ENCODE data around the gene C4BPA. TPM values are rescaled to one million over a fixed set of nuclear protein-coding genes. Genes with fewer than 3 reads are reported as not detected.

C4BPA gene
- polyA plus RNA-seq, 6 donors from 2014 or later = not detected

GRCh38 chr1:207081806-207082205 is 22.2 kb upstream of the C4BPA start:
- ATAC-seq (ENCODE audit: low read depth in 2 of 2) (no peak), DNase-seq (no peak)
- peaks cover 0 to 4% of the 10 kb centered on the region in 2 donors for H3K36me3 Mint-ChIP-seq
- H3K27ac Mint-ChIP-seq = no peak overlapping the region
- no peak overlapping the region for H3K4me3 Mint-ChIP-seq
- peaks cover 0 to 12% (median 11%) of the 10 kb centered on the region in 3 donors for H3K4me1 Mint-ChIP-seq
- H3K27me3 Mint-ChIP-seq = peaks cover 0 to 10% (median 0%) of the 10 kb centered on the region in 3 donors
- no peaks in the 10 kb centered on the region for H3K9me3 Mint-ChIP-seq

GRCh38 chr1:207084232-207084631 is 19.8 kb upstream of the C4BPA start:
- ATAC-seq (ENCODE audit: low read depth in 2 of 2) (no peak), DNase-seq (no peak)
- Mint-ChIP-seq H3K9me3 (no peaks in the 10 kb centered on the region), H3K27me3 (peaks cover 0 to 10% (median 0%) of the 10 kb centered on the region in 3 donors), H3K4me1 (peaks cover 1 to 20% (median 19%) of the 10 kb centered on the region in 3 donors), H3K36me3 (peaks cover 0 to 4% of the 10 kb centered on the region in 2 donors), H3K4me3 (no peak overlapping the region), H3K27ac (no peak overlapping the region)

GRCh38 chr1:207084701-207085180 is 19.3 kb upstream of the C4BPA start:
- peak overlapping the region in 3 of 6 donors; percentile 43 to 74 (median 68) for H3K27ac Mint-ChIP-seq
- DNase-seq (peak; percentile 61), ATAC-seq (ENCODE audit: low read depth in 2 of 2) (peak; percentile 76 to 80)

GRCh38 chr1:207085887-207086286 is 18.1 kb upstream of the C4BPA start:
- no peak for ATAC-seq (ENCODE audit: low read depth in 2 of 2)
- Mint-ChIP-seq H3K4me1 (peaks cover 6 to 29% (median 27%) of the 10 kb centered on the region in 3 donors), H3K4me3 (peak overlapping the region in 2 of 8 donors; percentile 22 to 35), H3K36me3 (peaks cover 0 to 4% of the 10 kb centered on the region in 2 donors), H3K27me3 (peaks cover 0 to 10% (median 0%) of the 10 kb centered on the region in 3 donors), H3K27ac (peak overlapping the region in 1 of 6 donors; percentile 14), H3K9me3 (no peaks in the 10 kb centered on the region)
- DNase-seq = no peak

More at GRCh38 chr1:207084701-207085180, 19.3 kb upstream of the C4BPA start:
- peaks cover 0 to 4% of the 10 kb centered on the region in 2 donors for H3K36me3 Mint-ChIP-seq
- no peak overlapping the region for H3K4me3 Mint-ChIP-seq
- no peaks in the 10 kb centered on the region for H3K9me3 Mint-ChIP-seq
- H3K4me1 Mint-ChIP-seq = peaks cover 6 to 25% (median 24%) of the 10 kb centered on the region in 3 donors
- peaks cover 0 to 10% (median 0%) of the 10 kb centered on the region in 3 donors for H3K27me3 Mint-ChIP-seq

- no peak overlapping the region for H3K27ac Mint-ChIP-seq
- no peaks in the 10 kb centered on the region for H3K36me3 Mint-ChIP-seq
- H3K4me1 Mint-ChIP-seq = peaks cover 6 to 29% (median 29%) of the 10 kb centered on the region in 3 donors
- peaks cover 0 to 10% (median 0%) of the 10 kb centered on the region in 3 donors for H3K27me3 Mint-ChIP-seq
- peak overlapping the region in 1 of 8 donors; percentile 13 for H3K4me3 Mint-ChIP-seq
- ATAC-seq (ENCODE audit: low read depth in 2 of 2) (no peak), DNase-seq (no peak)
- H3K9me3 Mint-ChIP-seq = no peaks in the 10 kb centered on the region
These were observed 15.9 kb upstream of the C4BPA start for GRCh38 chr1:207088161-207088560.

GRCh38 chr1:207088701-207089626 is 15.1 kb upstream of the C4BPA start, which contains the start of gene C4BPB:
TSS of gene C4BPB (plus strand) at chr1:207088860. CDS start at chr1:207089532, 672 bp downstream.
- Mint-ChIP-seq H3K4me1 (peaks cover 6 to 29% (median 29%) of the 10 kb centered on the region in 3 donors), H3K27ac (peak within 1 kb of the TSS; percentile 5 to 95 (median 78)), H3K9me3 (no peaks in the 10 kb centered on the region), H3K4me3 (peak within 1 kb of the TSS; percentile 60 to 89 (median 82)), H3K36me3 (no peaks in the 10 kb centered on the region), H3K27me3 (peaks cover 0 to 5% (median 0%) of the 10 kb centered on the region in 3 donors)
- DNase-seq = peak; percentile 19
- ATAC-seq (ENCODE audit: low read depth in 2 of 2) = peak; percentile 78 to 84

GRCh38 chr1:207089627-207090355 is 14.2 kb upstream of the C4BPA start:
- Mint-ChIP-seq H3K4me3 (peak overlapping the region; percentile 60 to 89 (median 82)), H3K27ac (peak overlapping the region in 5 of 6 donors; percentile 60 to 95 (median 78)), H3K4me1 (peaks cover 6 to 24% (median 24%) of the 10 kb centered on the region in 3 donors), H3K9me3 (no peaks in the 10 kb centered on the region), H3K36me3 (no peaks in the 10 kb centered on the region), H3K27me3 (peaks cover 0 to under 1% (median 0%) of the 10 kb centered on the region in 3 donors)
- ATAC-seq (ENCODE audit: low read depth in 2 of 2) = peak in 1 of 2 donors; percentile 49
- peak; percentile 6 for DNase-seq

- Mint-ChIP-seq H3K4me1 (peaks cover 6 to 18% (median 17%) of the 10 kb centered on the region in 3 donors), H3K36me3 (no peaks in the 10 kb centered on the region), H3K27ac (peak overlapping the region in 1 of 6 donors; percentile 57), H3K27me3 (peaks cover 0 to 13% (median 0%) of the 10 kb centered on the region in 3 donors), H3K9me3 (no peaks in the 10 kb centered on the region), H3K4me3 (no peak overlapping the region)
- ATAC-seq (ENCODE audit: low read depth in 2 of 2) (no peak), DNase-seq (no peak)
These were observed 12.7 kb upstream of the C4BPA start for GRCh38 chr1:207091200-207091908.

GRCh38 chr1:207093944-207094343 is 10.1 kb upstream of the C4BPA start:
- Mint-ChIP-seq H3K27me3 (peaks cover 0 to 13% (median 0%) of the 10 kb centered on the region in 3 donors), H3K4me3 (no peak overlapping the region), H3K4me1 (peaks cover 6 to 12% (median 12%) of the 10 kb centered on the region in 3 donors), H3K9me3 (no peaks in the 10 kb centered on the region), H3K27ac (no peak overlapping the region), H3K36me3 (no peaks in the 10 kb centered on the region)
- ATAC-seq (ENCODE audit: low read depth in 2 of 2) (no peak), DNase-seq (no peak)

- no peak for DNase-seq
- Mint-ChIP-seq H3K4me1 (no peaks in the 10 kb centered on the region), H3K4me3 (no peak overlapping the region), H3K9me3 (peaks cover 0 to 2% (median 0%) of the 10 kb centered on the region in 7 donors), H3K27ac (peak overlapping the region in 1 of 6 donors; percentile 7), H3K27me3 (peaks cover 12 to 29% (median 13%) of the 10 kb centered on the region in 3 donors), H3K36me3 (no peaks in the 10 kb centered on the region)
- ATAC-seq (ENCODE audit: low read depth in 2 of 2) = no peak
These were observed 6.1 kb upstream of the C4BPA start for GRCh38 chr1:207097871-207098324.

- DNase-seq (no peak), ATAC-seq (ENCODE audit: low read depth in 2 of 2) (no peak)
- no peaks in the 10 kb centered on the region for H3K4me1 Mint-ChIP-seq
- H3K36me3 Mint-ChIP-seq = no peaks in the 10 kb centered on the region
- no peak overlapping the region for H3K27ac Mint-ChIP-seq
- H3K4me3 Mint-ChIP-seq = no peak overlapping the region
- H3K9me3 Mint-ChIP-seq = peaks cover 0 to 2% (median 0%) of the 10 kb centered on the region in 7 donors
- H3K27me3 Mint-ChIP-seq = peaks cover 14 to 20% (median 18%) of the 10 kb centered on the region in 3 donors
These were observed 2.3 kb upstream of the C4BPA start for GRCh38 chr1:207101720-207102119.

- Mint-ChIP-seq H3K4me1 (no peaks in the 10 kb centered on the region), H3K9me3 (peaks cover 0 to 2% (median 0%) of the 10 kb centered on the region in 7 donors), H3K27ac (no peak overlapping the region), H3K4me3 (no peak overlapping the region), H3K36me3 (no peaks in the 10 kb centered on the region), H3K27me3 (peaks cover 14 to 22% (median 20%) of the 10 kb centered on the region in 3 donors)
- ATAC-seq (ENCODE audit: low read depth in 2 of 2) (no peak), DNase-seq (no peak)
These were observed 1.9 kb upstream of the C4BPA start for GRCh38 chr1:207102146-207102545.
